ENCODE measurements around the gene MYBPC1. TPM values are rescaled to one million over a fixed set of nuclear protein-coding genes. Genes with fewer than 3 reads are reported as not detected.

The MYBPC1 gene
- total RNA-seq, 1 donor from 2014 or later = not detected

GRCh38 chr12:101564912-101565311 lies 29.9 kb upstream of the MYBPC1 start:
- TF ChIP-seq CTCF (IDR thresholded peaks at IDR 0.05) = no peak
- H3K27me3 ChIP-seq = no peaks in the 10 kb centered on the region
- no peak for DNase-seq
- H3K4me3 ChIP-seq = no peak overlapping the region
- intact Hi-C loops (cut with DNase I) = no loop called here
- H3K4me1 ChIP-seq = no peaks in the 10 kb centered on the region
- no peaks in the 10 kb centered on the region for H3K36me3 ChIP-seq
- no peak overlapping the region for H3K27ac ChIP-seq
- no peaks in the 10 kb centered on the region for H3K9me3 ChIP-seq
- peak; percentile 24 for ATAC-seq

- Histone ChIP-seq H3K27me3 (no peaks in the 10 kb centered on the region), H3K27ac (no peak overlapping the region), H3K4me3 (no peak overlapping the region), H3K9me3 (no peaks in the 10 kb centered on the region), H3K4me1 (no peaks in the 10 kb centered on the region), H3K36me3 (no peaks in the 10 kb centered on the region)
- ATAC-seq (no peak), DNase-seq (no peak)
- intact Hi-C loops (cut with DNase I) = no loop called here
- no peak for TF ChIP-seq CTCF (IDR thresholded peaks at IDR 0.05)
Measured at GRCh38 chr12:101566318-101566717, 28.5 kb upstream of the MYBPC1 start.

GRCh38 chr12:101567918-101568317 lies 26.9 kb upstream of the MYBPC1 start:
- DNase-seq (no peak), ATAC-seq (peak; percentile 55)
- no peaks in the 10 kb centered on the region for H3K27me3 ChIP-seq
- no peaks in the 10 kb centered on the region for H3K36me3 ChIP-seq
- no peaks in the 10 kb centered on the region for H3K4me1 ChIP-seq
- no peak overlapping the region for H3K27ac ChIP-seq
- no peak for TF ChIP-seq CTCF (IDR thresholded peaks at IDR 0.05)
- no peak overlapping the region for H3K4me3 ChIP-seq
- intact Hi-C loops (cut with DNase I) = no loop called here
- no peaks in the 10 kb centered on the region for H3K9me3 ChIP-seq

GRCh38 chr12:101570047-101570446 lies 24.7 kb upstream of the MYBPC1 start:
- peak; percentile 34 for TF ChIP-seq CTCF (IDR thresholded peaks at IDR 0.05)
- no peaks in the 10 kb centered on the region for H3K9me3 ChIP-seq
- intact Hi-C loops (cut with DNase I) = no loop called here
- H3K4me3 ChIP-seq = no peak overlapping the region
- no peaks in the 10 kb centered on the region for H3K27me3 ChIP-seq
- DNase-seq (no peak), ATAC-seq (peak; percentile 72)
- no peak overlapping the region for H3K27ac ChIP-seq
- H3K36me3 ChIP-seq = no peaks in the 10 kb centered on the region
- no peaks in the 10 kb centered on the region for H3K4me1 ChIP-seq

- ATAC-seq = no peak
- TF ChIP-seq CTCF (IDR thresholded peaks at IDR 0.05) = no peak
- Histone ChIP-seq H3K27ac (no peak overlapping the region), H3K4me3 (no peak overlapping the region), H3K36me3 (no peaks in the 10 kb centered on the region), H3K27me3 (no peaks in the 10 kb centered on the region), H3K4me1 (no peaks in the 10 kb centered on the region), H3K9me3 (no peaks in the 10 kb centered on the region)
- no peak for DNase-seq
- intact Hi-C loops (cut with DNase I) = no loop called here
Measured at GRCh38 chr12:101571105-101571504, 23.7 kb upstream of the MYBPC1 start.

GRCh38 chr12:101573743-101574142 lies 21.0 kb upstream of the MYBPC1 start:
- intact Hi-C loops (cut with DNase I) = no loop called here
- Histone ChIP-seq H3K27me3 (no peaks in the 10 kb centered on the region), H3K27ac (no peak overlapping the region), H3K36me3 (no peaks in the 10 kb centered on the region), H3K9me3 (no peaks in the 10 kb centered on the region), H3K4me1 (no peaks in the 10 kb centered on the region), H3K4me3 (no peak overlapping the region)
- ATAC-seq = no peak
- no peak for TF ChIP-seq CTCF (IDR thresholded peaks at IDR 0.05)
- DNase-seq = no peak
